Measurements from ENCODE around the gene SCO2. TPM values are rescaled to one million over a fixed set of nuclear protein-coding genes. Genes with fewer than 3 reads are reported as not detected.

SCO2 gene
- total and polyA plus RNA-seq, 2 of the 13 experiments (the other 11 are each of a cell fraction or from before 2014, with no cell fraction given), result 0.32 to 3.7 TPM

- H3K36me3 ChIP-seq (replicated peaks in 1 of 2; ENCODE audit: control insufficient read depth in 1 of 2, insufficient read depth in 2 of 2, low read length in 2 of 2), result peaks cover 4 to 5% of the 10 kb centered on the region in 2 experiments; a peak in 2 of 5 replicates
- POLR2A ChIA-PET, result interaction anchor here (0.5 to 3.2 kb wide), 13 partner anchors 9 to 131 kb away, joined by 3 to 30 read pairs (median 4); partner anchors contain the start of genes CHKB, CPT1B, KLHDC7B and SCO2
- peak overlapping the region; percentile 47; the same call in 1 of the 2 replicates for H3K9ac ChIP-seq (ENCODE audit: insufficient read depth, low read depth, low read length)
- H2AFZ ChIP-seq (ENCODE audit: low read length), result no peak overlapping the region
- peak; percentile 71 for ATAC-seq
- H3K4me1 ChIP-seq (ENCODE audit: insufficient read depth, low read length), result peaks cover 39% of the 10 kb centered on the region
- H3K27me3 ChIP-seq (ENCODE audit: control insufficient read depth in 1 of 2, insufficient read depth in 2 of 2, low read length in 2 of 2), result no peaks in the 10 kb centered on the region
- BruUV-seq (replicated peaks), result no TSS peak
- peak; percentile 83 for DNase-seq (ENCODE audit: low spot score)
- CTCF ChIA-PET (ENCODE audit: low intra/inter-chr PET ratio, low total read pairs), result no interaction called here
- peak; percentile 88 for FAIRE-seq
- intact Hi-C loops (cut with micrococcal nuclease; ENCODE audit: unreplicated experiment), result no loop called here
- no peaks in the 10 kb centered on the region for H3K79me2 ChIP-seq (ENCODE audit: insufficient read depth, low read length)
- H3K4me2 ChIP-seq (ENCODE audit: low read depth, low read length), result peak overlapping the region; percentile 52
- H3K9me3 ChIP-seq (ENCODE audit: low read length), result no peaks in the 10 kb centered on the region
- no peaks in the 10 kb centered on the region for H4K20me1 ChIP-seq (ENCODE audit: insufficient read depth, low read length)
- in situ Hi-C loops (cut with HindIII; ENCODE audit: extremely low pct_ligation_motif_present, low pct_unique_long_range_greater_than_20kb), result loop anchor here (5.0 kb wide), 1 partner anchor 36 kb away; the partner anchor contains the start of gene TYMP
- peak overlapping the region; percentile 83 for H3K27ac ChIP-seq (ENCODE audit: extremely low read length, insufficient read depth, low read length)
- H3K4me3 ChIP-seq (replicated peaks in 1 of 3; ENCODE audit: insufficient read depth in 1 of 3, low read depth in 2 of 3, low read length in 3 of 3), result peak overlapping the region in 1 of 3 experiments; percentile 7; a peak in 1 of 6 replicates
- WGBS (ENCODE audit: low lambda C conversion rate), result 67% methylated on average over 3 of the region's 7 CpGs
- TF ChIP-seq, protein P1, sequence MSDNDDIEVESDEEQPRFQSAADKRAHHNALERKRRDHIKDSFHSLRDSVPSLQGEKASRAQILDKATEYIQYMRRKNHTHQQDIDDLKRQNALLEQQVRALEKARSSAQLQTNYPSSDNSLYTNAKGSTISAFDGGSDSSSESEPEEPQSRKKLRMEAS (IDR thresholded peaks at IDR 0.05), result peak; percentile 36; the same call in 1 of the 2 replicates
- TF ChIP-seq PHF21A (CRISPR knock-in tag; IDR thresholded peaks at IDR 0.05) (0 out of 2 replicates have a peak, but pooled peaks have one; percentile 61), GLI4 (CRISPR knock-in tag; IDR thresholded peaks at IDR 0.05; ENCODE audit: borderline replicate concordance) (no peak), NFKBIZ (CRISPR knock-in tag; IDR thresholded peaks at IDR 0.05) (0 out of 2 replicates have a peak, but pooled peaks have one; percentile 29), MATR3 (CRISPR knock-in tag; IDR thresholded peaks at IDR 0.05) (no peak), FOSL2 (CRISPR knock-in tag; IDR thresholded peaks at IDR 0.05) (peak; percentile 48), THRA (CRISPR knock-in tag; IDR thresholded peaks at IDR 0.05; ENCODE audit: borderline replicate concordance) (0 out of 2 replicates have a peak, but pooled peaks have one; percentile 30), BCLAF1 (IDR thresholded peaks at IDR 0.05) (no peak), MBD4 (IDR thresholded peaks at IDR 0.05; ENCODE audit: borderline replicate concordance, low read length) (no peak), CREB1 (IDR thresholded peaks at IDR 0.05) (peak; percentile 87), CREB1 (CRISPR knock-in tag; IDR thresholded peaks at IDR 0.05) (peak; percentile 83), ARNTL (CRISPR knock-in tag; IDR thresholded peaks at IDR 0.05) (peak; percentile 74), MAZ (IDR thresholded peaks at IDR 0.05; ENCODE audit: borderline replicate concordance, low read depth, low read length) (no peak), MAZ (CRISPR knock-in tag; IDR thresholded peaks at IDR 0.05; ENCODE audit: low read depth) (0 out of 2 replicates have a peak, but pooled peaks have one; percentile 29)
- TF ChIP-seq, protein P2, sequence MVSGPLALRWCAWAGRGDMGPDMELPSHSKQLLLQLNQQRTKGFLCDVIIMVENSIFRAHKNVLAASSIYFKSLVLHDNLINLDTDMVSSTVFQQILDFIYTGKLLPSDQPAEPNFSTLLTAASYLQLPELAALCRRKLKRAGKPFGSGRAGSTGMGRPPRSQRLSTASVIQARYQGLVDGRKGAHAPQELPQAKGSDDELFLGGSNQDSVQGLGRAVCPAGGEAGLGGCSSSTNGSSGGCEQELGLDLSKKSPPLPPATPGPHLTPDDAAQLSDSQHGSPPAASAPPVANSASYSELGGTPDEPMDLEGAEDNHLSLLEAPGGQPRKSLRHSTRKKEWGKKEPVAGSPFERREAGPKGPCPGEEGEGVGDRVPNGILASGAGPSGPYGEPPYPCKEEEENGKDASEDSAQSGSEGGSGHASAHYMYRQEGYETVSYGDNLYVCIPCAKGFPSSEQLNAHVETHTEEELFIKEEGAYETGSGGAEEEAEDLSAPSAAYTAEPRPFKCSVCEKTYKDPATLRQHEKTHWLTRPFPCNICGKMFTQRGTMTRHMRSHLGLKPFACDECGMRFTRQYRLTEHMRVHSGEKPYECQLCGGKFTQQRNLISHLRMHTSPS (CRISPR knock-in tag; IDR thresholded peaks at IDR 0.05; ENCODE audit: low read depth), result no peak
- TF ChIP-seq, protein P3, sequence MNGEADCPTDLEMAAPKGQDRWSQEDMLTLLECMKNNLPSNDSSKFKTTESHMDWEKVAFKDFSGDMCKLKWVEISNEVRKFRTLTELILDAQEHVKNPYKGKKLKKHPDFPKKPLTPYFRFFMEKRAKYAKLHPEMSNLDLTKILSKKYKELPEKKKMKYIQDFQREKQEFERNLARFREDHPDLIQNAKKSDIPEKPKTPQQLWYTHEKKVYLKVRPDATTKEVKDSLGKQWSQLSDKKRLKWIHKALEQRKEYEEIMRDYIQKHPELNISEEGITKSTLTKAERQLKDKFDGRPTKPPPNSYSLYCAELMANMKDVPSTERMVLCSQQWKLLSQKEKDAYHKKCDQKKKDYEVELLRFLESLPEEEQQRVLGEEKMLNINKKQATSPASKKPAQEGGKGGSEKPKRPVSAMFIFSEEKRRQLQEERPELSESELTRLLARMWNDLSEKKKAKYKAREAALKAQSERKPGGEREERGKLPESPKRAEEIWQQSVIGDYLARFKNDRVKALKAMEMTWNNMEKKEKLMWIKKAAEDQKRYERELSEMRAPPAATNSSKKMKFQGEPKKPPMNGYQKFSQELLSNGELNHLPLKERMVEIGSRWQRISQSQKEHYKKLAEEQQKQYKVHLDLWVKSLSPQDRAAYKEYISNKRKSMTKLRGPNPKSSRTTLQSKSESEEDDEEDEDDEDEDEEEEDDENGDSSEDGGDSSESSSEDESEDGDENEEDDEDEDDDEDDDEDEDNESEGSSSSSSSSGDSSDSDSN (CRISPR knock-in tag; IDR thresholded peaks at IDR 0.05), result peak; percentile 25; the same call in 1 of the 2 replicates
Observed at GRCh38 chr22:50568626-50569025, 43.2 kb upstream of the SCO2 start.

Measured in HepG2 (cell line).